Measurements from ENCODE around the gene RAPGEFL1. TPM values are rescaled to one million over a fixed set of nuclear protein-coding genes. Genes with fewer than 3 reads are reported as not detected.
"Not testable (repeated sequence)": the region's sequence is repeated elsewhere in the genome, so short reads cannot be mapped to it uniquely, and the experiment has no call there.

The RAPGEFL1 gene
- total and polyA plus RNA-seq, 2 donors (not counting 3 experiments of a cell fraction or from before 2014, with no cell fraction given) = 8.6 to 11.8 TPM

DNA sequence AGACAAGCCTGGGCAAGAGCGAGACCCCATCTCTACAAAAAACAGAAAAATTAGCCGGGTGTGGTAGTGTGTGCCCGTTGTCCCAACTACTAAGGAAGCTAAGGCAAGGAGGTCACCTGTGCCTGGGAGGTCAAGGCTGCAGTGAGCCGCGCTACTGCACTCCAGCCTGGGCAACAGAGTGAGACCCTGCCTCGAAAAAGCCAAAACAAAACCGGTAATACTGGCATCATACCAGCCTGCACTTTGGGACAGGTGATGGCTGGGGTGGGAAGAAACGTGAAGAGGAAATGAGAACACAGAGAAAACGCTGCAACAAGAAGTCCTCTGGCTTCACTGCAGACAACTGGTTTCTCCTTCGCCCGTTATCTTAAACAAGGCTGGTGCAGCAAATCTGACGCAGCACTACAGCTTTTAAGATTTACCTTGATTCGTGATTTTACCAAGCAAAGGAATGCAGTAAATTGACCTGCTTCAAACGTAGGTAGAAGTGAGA lies 37.7 kb upstream of the RAPGEFL1 start:
- TF ChIP-seq, protein P1, sequence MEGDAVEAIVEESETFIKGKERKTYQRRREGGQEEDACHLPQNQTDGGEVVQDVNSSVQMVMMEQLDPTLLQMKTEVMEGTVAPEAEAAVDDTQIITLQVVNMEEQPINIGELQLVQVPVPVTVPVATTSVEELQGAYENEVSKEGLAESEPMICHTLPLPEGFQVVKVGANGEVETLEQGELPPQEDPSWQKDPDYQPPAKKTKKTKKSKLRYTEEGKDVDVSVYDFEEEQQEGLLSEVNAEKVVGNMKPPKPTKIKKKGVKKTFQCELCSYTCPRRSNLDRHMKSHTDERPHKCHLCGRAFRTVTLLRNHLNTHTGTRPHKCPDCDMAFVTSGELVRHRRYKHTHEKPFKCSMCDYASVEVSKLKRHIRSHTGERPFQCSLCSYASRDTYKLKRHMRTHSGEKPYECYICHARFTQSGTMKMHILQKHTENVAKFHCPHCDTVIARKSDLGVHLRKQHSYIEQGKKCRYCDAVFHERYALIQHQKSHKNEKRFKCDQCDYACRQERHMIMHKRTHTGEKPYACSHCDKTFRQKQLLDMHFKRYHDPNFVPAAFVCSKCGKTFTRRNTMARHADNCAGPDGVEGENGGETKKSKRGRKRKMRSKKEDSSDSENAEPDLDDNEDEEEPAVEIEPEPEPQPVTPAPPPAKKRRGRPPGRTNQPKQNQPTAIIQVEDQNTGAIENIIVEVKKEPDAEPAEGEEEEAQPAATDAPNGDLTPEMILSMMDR (IDR thresholded peaks at IDR 0.05; ENCODE audit: extremely low read depth in 1 of 2, insufficient read depth in 1 of 2, low read depth in 1 of 2, low read length in 2 of 2) = no peak
- TF ChIP-seq, protein P2, sequence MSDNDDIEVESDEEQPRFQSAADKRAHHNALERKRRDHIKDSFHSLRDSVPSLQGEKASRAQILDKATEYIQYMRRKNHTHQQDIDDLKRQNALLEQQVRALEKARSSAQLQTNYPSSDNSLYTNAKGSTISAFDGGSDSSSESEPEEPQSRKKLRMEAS (IDR thresholded peaks at IDR 0.05; ENCODE audit: insufficient read depth, insufficient read length) = no peak
- TF ChIP-seq FOS (IDR thresholded peaks at IDR 0.05; ENCODE audit: borderline replicate concordance, insufficient read depth, low read length) (no peak), EZH2 (IDR thresholded peaks at IDR 0.05; ENCODE audit: borderline replicate concordance, low read depth, low read length, severe bottlenecking) (no peak), MYC (IDR thresholded peaks at IDR 0.05; ENCODE audit: low read depth, low read length) (no peak), POLR2A (IDR thresholded peaks at IDR 0.05; ENCODE audit: low read depth, low read length) (no peak), JUN (IDR thresholded peaks at IDR 0.05; ENCODE audit: borderline replicate concordance, insufficient read depth, insufficient read length, low read depth) (no peak), POLR2AphosphoS5 (IDR thresholded peaks at IDR 0.05; ENCODE audit: insufficient read depth, low read depth, low read length) (no peak), GATA2 (IDR thresholded peaks at IDR 0.05; ENCODE audit: insufficient read depth, insufficient read length, low read depth, low read length) (no peak)
- Histone ChIP-seq H3K9ac (replicated peaks; ENCODE audit: extremely low read depth, insufficient read depth, low read length) (peak overlapping the region; percentile 53), H2AFZ (ENCODE audit: low read depth, low read length) (peak overlapping the region; percentile 7), H3K27ac (ENCODE audit: insufficient read depth, low read depth, low read length) (peak overlapping the region; percentile 46), H3K79me2 (ENCODE audit: control insufficient read depth, insufficient read depth, low read length) (peaks cover 16% of the 10 kb centered on the region), H3K9me1 (replicated peaks; ENCODE audit: control insufficient read depth, extremely low read depth, insufficient read depth, low read length) (no peaks in the 10 kb centered on the region), H3K4me2 (ENCODE audit: insufficient read depth, low read length) (peak overlapping the region; percentile 72), H3K36me3 (ENCODE audit: control insufficient read depth in 2 of 2, extremely low read depth in 1 of 2, insufficient read depth in 2 of 2, low read length in 2 of 2) (peaks cover 7% of the 10 kb centered on the region in 2 experiments), H3K9me3 (replicated peaks; ENCODE audit: control insufficient read depth, insufficient read depth, low read length) (no peaks in the 10 kb centered on the region), H3K27me3 (ENCODE audit: control insufficient read depth in 2 of 2, insufficient read depth in 2 of 2, low read length in 2 of 2) (no peaks in the 10 kb centered on the region), H4K20me1 (replicated peaks; ENCODE audit: control insufficient read depth, extremely low read depth, insufficient read depth, low read length) (no peaks in the 10 kb centered on the region), H3K4me1 (ENCODE audit: control insufficient read depth, extremely low read depth, insufficient read depth, low read length) (peaks cover 17% of the 10 kb centered on the region), H3K4me3 (replicated peaks in 1 of 3; ENCODE audit: insufficient read depth in 1 of 3, low read depth in 1 of 3, low read length in 3 of 3) (peak overlapping the region; percentile 18 to 77 (median 42))
- dilution Hi-C loops (cut with MboI; ENCODE audit: extremely low pct_ligation_motif_present, low sequenced_read_pairs) = no loop called here
- ChIA-PET POLR2A (interaction anchor here (0.6 to 2.1 kb wide), 5 partner anchors 16 to 773 kb away, joined by 3 to 11 read pairs (median 5); no protein-coding TSS in a partner anchor), CTCF (interaction anchor here (0.7 to 2.3 kb wide), 6 partner anchors 13 to 31 kb away, joined by 3 to 21 read pairs (median 5); partner anchors contain the start of gene MSL1)
- FAIRE-seq = no peak
- DNase-seq (ENCODE audit: low read depth, low spot score) = no peak
- BruUV-seq (replicated peaks) = TSS peak; percentile 61
- intact Hi-C loops (cut with micrococcal nuclease) = loop anchor here (1.0 kb wide), 1 partner anchor 18 kb away; the partner anchor contains the start of gene MSL1

DNA sequence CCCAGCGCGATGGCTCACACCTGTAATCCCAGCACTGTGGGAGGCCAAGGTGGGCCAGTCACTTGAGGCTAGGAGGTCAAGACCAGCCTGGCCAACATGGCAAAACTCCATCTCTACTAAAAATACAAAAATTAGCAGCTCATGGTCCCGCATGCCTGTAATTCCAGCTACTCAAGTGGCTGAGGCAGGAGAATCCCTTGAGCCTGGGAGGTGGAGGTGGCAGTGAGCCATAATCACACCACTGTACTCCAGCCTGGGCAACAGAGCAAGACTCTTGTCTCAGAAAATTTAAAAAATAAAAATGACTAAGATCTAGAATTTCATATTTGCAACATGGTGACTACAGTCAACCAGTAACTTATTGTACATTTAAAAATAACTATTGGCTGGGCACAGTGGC lies 34.1 kb upstream of the RAPGEFL1 start:
- FAIRE-seq; DNase-seq (ENCODE audit: low read depth, low spot score); H2AFZ ChIP-seq (ENCODE audit: low read depth, low read length); dilution Hi-C loops (cut with MboI; ENCODE audit: extremely low pct_ligation_motif_present, low sequenced_read_pairs); H3K27me3 ChIP-seq (ENCODE audit: control insufficient read depth in 2 of 2, insufficient read depth in 2 of 2, low read length in 2 of 2); H3K9me1 ChIP-seq (replicated peaks; ENCODE audit: control insufficient read depth, extremely low read depth, insufficient read depth, low read length); H3K9ac ChIP-seq (replicated peaks; ENCODE audit: extremely low read depth, insufficient read depth, low read length); H3K9me3 ChIP-seq (replicated peaks; ENCODE audit: control insufficient read depth, insufficient read depth, low read length); intact Hi-C loops (cut with micrococcal nuclease); H3K36me3 ChIP-seq (ENCODE audit: control insufficient read depth in 2 of 2, extremely low read depth in 1 of 2, insufficient read depth in 2 of 2, low read length in 2 of 2); H3K27ac ChIP-seq (ENCODE audit: insufficient read depth, low read depth, low read length); CTCF ChIA-PET; H4K20me1 ChIP-seq (replicated peaks; ENCODE audit: control insufficient read depth, extremely low read depth, insufficient read depth, low read length); H3K4me2 ChIP-seq (ENCODE audit: insufficient read depth, low read length); POLR2A ChIA-PET; H3K4me3 ChIP-seq (replicated peaks in 1 of 3; ENCODE audit: insufficient read depth in 1 of 3, low read depth in 1 of 3, low read length in 3 of 3); BruUV-seq (replicated peaks): not testable (repeated sequence)
- H3K4me1 ChIP-seq (ENCODE audit: control insufficient read depth, extremely low read depth, insufficient read depth, low read length) = peaks cover 17% of the 10 kb centered on the region
- H3K79me2 ChIP-seq (ENCODE audit: control insufficient read depth, insufficient read depth, low read length) = peaks cover 41% of the 10 kb centered on the region

Measured in endothelial cell of umbilical vein (primary cell).